Left ventricle myocardium inferior (tissue), 1 donor: ENCODE data around the gene CUTC. TPM values are rescaled to one million over a fixed set of nuclear protein-coding genes. Genes with fewer than 3 reads are reported as not detected.

Experiments
- DNase-seq: peaks from one replicate; pipeline ENCODE4 v3.0.0-alpha.2; 2020
- H3K27ac ChIP-seq: fragments of 200-600 bp; replicated peaks from 2 replicates; pipeline ENCODE4 v1.8.0; 2021
- H3K27me3 ChIP-seq: fragments of 200-600 bp; 2 replicates; pipeline ENCODE4 v1.8.0; 2021; ENCODE audit warnings: low read depth
- H3K36me3 ChIP-seq: fragments of 200-600 bp; 2 replicates; pipeline ENCODE4 v1.8.0; 2021
- H3K4me1 ChIP-seq: fragments of 200-600 bp; 2 replicates; pipeline ENCODE4 v1.8.0; 2021
- H3K4me3 ChIP-seq: fragments of 200-600 bp; 2 replicates; pipeline ENCODE4 v1.8.0; 2021; ENCODE audit warnings: mild to moderate bottlenecking, moderate library complexity
- H3K9me3 ChIP-seq: fragments of 200-600 bp; replicated peaks from 2 replicates; pipeline ENCODE4 v1.8.0; 2021
- intact Hi-C: fragments of 100-400 bp; cut with micrococcal nuclease; formaldehyde crosslinking; loops from one replicate; pipeline ENCODE4 v1.11.0; 2022
- total RNA-seq: library from RNA; stranded (reverse); fragmentation: NEBNext Ultra II Directional; extraction: Animal tissue kit (Norgen Biotek cat#: 25700); gene quantifications from one replicate; pipeline ENCODE4 v1.2.1, GENCODE V29; 2021
- TF ChIP-seq, protein P1 (sequence below): fragments of 200-600 bp; IDR thresholded peaks from 2 replicates; pipeline ENCODE4 v1.8.0; 2021; ENCODE audit warnings: antibody characterized with exemption, mild to moderate bottlenecking, borderline replicate concordance
- donor health status: DM: no; HTN: yes; CAD: no; lungs with severe emphysema.

Gene CUTC
- total RNA-seq, 1 donor from 2014 or later = 41.0 TPM

DNA sequence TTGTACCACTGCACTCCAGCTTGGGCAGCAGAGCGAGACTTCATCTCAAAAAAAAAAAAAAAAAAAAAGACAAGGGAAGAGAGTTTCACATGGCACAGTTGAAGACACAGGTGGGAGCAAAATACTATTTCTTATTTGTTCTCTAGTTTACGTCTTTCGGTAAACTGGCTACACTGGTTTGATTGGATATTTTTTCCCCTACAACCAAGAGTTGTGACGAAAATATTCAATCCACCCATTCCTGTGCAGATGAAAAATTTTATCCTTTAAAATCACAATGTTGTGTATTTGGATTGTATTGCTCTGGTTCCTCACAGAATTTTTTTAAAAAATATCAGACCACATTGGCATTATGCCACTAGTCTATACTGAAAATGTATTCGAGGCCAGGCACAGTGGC, 35.9 kb downstream of the CUTC start:
- Histone ChIP-seq H3K9me3 (peaks cover 2% of the 10 kb centered on the region), H3K27ac (no peak overlapping the region), H3K4me3 (no peak overlapping the region), H3K27me3 (no peaks in the 10 kb centered on the region), H3K36me3 (peaks cover 2% of the 10 kb centered on the region), H3K4me1 (no peaks in the 10 kb centered on the region)
- TF ChIP-seq, protein P1, sequence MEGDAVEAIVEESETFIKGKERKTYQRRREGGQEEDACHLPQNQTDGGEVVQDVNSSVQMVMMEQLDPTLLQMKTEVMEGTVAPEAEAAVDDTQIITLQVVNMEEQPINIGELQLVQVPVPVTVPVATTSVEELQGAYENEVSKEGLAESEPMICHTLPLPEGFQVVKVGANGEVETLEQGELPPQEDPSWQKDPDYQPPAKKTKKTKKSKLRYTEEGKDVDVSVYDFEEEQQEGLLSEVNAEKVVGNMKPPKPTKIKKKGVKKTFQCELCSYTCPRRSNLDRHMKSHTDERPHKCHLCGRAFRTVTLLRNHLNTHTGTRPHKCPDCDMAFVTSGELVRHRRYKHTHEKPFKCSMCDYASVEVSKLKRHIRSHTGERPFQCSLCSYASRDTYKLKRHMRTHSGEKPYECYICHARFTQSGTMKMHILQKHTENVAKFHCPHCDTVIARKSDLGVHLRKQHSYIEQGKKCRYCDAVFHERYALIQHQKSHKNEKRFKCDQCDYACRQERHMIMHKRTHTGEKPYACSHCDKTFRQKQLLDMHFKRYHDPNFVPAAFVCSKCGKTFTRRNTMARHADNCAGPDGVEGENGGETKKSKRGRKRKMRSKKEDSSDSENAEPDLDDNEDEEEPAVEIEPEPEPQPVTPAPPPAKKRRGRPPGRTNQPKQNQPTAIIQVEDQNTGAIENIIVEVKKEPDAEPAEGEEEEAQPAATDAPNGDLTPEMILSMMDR = no peak
- DNase-seq = no peak
- intact Hi-C loops = no loop called here

DNA sequence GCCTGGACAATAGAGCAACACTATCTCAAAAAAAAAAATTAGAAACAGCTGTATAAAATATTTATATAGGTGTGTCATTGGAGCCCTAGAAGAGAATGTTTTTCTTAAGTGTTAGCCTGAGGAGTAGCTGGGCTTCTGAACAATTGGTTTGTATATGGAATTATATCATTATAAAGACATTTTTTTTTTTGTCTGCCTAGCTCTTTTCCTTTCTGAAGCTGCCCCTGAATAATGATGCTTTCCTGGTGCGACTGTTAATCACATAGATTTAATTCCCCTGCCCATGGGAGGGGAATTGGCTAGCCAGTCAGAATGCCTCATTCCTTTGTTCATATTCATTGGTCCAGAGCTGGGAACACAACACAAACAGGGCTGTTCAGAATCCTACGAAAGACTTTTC, 36.5 kb downstream of the CUTC start:
- no peak overlapping the region for H3K4me3 ChIP-seq
- intact Hi-C loops = no loop called here
- DNase-seq = no peak
- TF ChIP-seq, protein P1 = no peak
- H3K27ac ChIP-seq = no peak overlapping the region
- no peaks in the 10 kb centered on the region for H3K9me3 ChIP-seq
- no peaks in the 10 kb centered on the region for H3K36me3 ChIP-seq
- no peaks in the 10 kb centered on the region for H3K4me1 ChIP-seq
- no peaks in the 10 kb centered on the region for H3K27me3 ChIP-seq

DNA sequence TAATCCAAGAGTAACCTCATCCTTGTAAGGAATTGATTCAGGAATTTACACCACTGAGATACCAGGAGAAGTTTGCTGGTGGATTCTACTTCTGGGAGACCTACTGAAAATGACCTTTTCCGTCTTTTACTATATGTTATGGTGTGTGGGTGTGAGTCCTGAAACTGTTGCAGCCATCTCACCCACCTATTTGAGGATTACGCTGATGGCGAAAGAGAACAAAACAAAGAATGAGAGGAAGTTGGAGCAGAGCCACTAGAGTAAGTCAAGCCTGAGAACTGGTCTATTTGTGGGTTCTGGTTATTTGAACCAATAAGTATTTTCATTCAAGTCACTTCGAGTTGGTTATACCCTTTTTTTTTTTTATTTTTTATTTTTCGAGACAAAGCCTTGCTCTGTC, 37.7 kb downstream of the CUTC start:
- no peak overlapping the region for H3K27ac ChIP-seq
- TF ChIP-seq, protein P1 = no peak
- no peaks in the 10 kb centered on the region for H3K9me3 ChIP-seq
- no peaks in the 10 kb centered on the region for H3K4me1 ChIP-seq
- H3K4me3 ChIP-seq = no peak overlapping the region
- intact Hi-C loops = no loop called here
- no peaks in the 10 kb centered on the region for H3K27me3 ChIP-seq
- no peaks in the 10 kb centered on the region for H3K36me3 ChIP-seq
- DNase-seq = no peak

DNA sequence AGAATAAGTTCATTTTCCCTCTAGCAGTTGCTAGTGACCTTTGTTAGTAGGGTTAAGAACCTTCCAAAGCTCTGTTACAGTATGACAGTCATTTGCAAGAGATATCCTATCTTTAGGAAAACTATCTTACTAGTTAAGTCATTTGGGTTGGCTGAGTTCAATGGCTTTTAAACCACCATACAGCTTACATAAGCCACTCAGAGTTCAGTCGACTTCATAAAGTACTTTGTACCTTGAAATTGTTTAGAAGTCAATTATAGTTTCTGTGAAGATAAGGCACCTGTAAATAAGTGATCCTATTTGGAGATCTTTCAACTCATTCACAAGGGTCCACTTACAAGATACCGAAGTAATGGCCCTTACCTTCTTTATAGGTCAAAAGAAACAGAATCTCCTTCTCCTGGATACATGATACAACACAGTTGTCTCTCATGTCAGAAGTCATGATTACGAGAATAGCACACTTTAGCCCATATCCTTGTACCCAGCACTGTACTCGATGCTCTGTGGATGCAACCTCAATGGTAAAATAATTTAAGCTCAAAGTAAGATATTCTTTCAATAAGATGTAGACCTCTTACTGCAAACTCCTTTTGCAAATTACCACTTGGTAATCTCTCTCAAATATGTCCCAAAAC, 38.5 kb downstream of the CUTC start:
- intact Hi-C loops = no loop called here
- TF ChIP-seq, protein P1 = no peak
- H3K36me3 ChIP-seq = no peaks in the 10 kb centered on the region
- H3K4me1 ChIP-seq = no peaks in the 10 kb centered on the region
- no peak for DNase-seq
- no peaks in the 10 kb centered on the region for H3K27me3 ChIP-seq
- H3K4me3 ChIP-seq = no peak overlapping the region
- H3K27ac ChIP-seq = no peak overlapping the region
- no peaks in the 10 kb centered on the region for H3K9me3 ChIP-seq

DNA sequence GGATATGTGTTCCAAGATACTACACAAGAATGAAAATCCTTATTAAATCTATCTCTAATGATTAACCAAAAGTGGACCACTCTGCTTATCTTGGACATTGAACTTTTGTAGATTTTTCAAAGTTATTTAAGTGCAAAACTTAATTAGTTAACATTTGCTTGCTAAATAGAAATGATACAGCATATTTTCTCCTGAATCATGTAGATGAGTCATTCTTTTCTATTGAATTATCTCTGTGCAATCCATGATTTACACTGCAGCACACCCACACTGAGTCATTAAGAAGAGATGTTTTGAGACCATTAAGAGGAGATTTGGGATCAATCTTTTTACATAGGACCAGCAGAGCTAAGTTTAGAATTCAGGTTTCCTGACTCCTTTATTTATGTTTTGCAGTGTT, 43.8 kb downstream of the CUTC start:
- intact Hi-C loops = no loop called here
- H3K36me3 ChIP-seq = no peaks in the 10 kb centered on the region
- TF ChIP-seq, protein P1 = no peak
- no peak overlapping the region for H3K27ac ChIP-seq
- H3K27me3 ChIP-seq = no peaks in the 10 kb centered on the region
- H3K4me3 ChIP-seq = no peak overlapping the region
- DNase-seq = no peak
- H3K4me1 ChIP-seq = no peaks in the 10 kb centered on the region
- no peaks in the 10 kb centered on the region for H3K9me3 ChIP-seq
